PC-3 (cell line): ENCODE data around the gene VEGFC.

Experiments used
- EZH2 ChIP-seq: fragments of 300-600 bp; sonication (generic); IDR thresholded peaks from one replicate; pipeline ENCODE4 v1.6.1; 2017; ENCODE audit warnings: antibody characterized with exemption, mild to moderate bottlenecking, low read length; ENCODE audit not compliant: unreplicated experiment
- TF ChIP-seq, protein P1 (sequence below): fragments of 300-600 bp; sonication (generic); conservative IDR thresholded peaks from 2 replicates; pipeline ENCODE4 v1.5.1; 2017; ENCODE audit warnings: antibody characterized with exemption, low read depth, mild to moderate bottlenecking, low read length

DNA sequence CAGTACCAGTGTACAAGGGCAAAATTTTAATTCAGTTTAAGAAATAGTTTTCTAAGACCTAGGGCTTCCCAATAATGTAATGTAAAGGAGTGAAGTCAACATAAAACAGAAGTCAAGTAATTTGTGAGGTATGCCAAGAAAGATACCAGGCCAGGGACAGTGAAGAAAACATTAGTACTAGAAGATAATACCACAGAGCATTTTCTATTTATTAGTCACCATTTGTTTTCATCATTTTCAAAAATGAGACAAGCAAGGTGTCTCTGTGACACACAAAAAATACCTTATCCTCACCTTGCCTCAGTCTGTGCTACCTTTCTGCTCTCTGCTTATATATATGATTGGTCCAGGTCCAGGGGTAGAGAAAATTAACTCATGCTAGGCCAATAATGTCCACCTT lies 46.8 kb downstream of the VEGFC start:
- TF ChIP-seq, protein P1, sequence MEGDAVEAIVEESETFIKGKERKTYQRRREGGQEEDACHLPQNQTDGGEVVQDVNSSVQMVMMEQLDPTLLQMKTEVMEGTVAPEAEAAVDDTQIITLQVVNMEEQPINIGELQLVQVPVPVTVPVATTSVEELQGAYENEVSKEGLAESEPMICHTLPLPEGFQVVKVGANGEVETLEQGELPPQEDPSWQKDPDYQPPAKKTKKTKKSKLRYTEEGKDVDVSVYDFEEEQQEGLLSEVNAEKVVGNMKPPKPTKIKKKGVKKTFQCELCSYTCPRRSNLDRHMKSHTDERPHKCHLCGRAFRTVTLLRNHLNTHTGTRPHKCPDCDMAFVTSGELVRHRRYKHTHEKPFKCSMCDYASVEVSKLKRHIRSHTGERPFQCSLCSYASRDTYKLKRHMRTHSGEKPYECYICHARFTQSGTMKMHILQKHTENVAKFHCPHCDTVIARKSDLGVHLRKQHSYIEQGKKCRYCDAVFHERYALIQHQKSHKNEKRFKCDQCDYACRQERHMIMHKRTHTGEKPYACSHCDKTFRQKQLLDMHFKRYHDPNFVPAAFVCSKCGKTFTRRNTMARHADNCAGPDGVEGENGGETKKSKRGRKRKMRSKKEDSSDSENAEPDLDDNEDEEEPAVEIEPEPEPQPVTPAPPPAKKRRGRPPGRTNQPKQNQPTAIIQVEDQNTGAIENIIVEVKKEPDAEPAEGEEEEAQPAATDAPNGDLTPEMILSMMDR, result no peak
- no peak for TF ChIP-seq EZH2
